ACC112 (cell line): ENCODE results near the gene TNFRSF21.
"Not testable (repeated sequence)": the region's sequence is repeated elsewhere in the genome, so short reads cannot be mapped to it uniquely, and the experiment has no call there.

ENCODE experiments used
- H2AFZ ChIP-seq: fragments of 200-600 bp; sonication (generic); one replicate; pipeline ENCODE4 v1.6.0; 2017; ENCODE audit warnings: antibody characterized with exemption, low read length; ENCODE audit not compliant: unreplicated experiment
- H3K27ac ChIP-seq: fragments of 200-600 bp; sonication (generic); 2 replicates; pipeline ENCODE4 v1.5.1; 2014; ENCODE audit warnings: low read depth, mild to moderate bottlenecking, antibody characterized with exemption, low read length, moderate library complexity
- H3K27me3 ChIP-seq: fragments of 200-600 bp; sonication (generic); 2 replicates; pipeline ENCODE4 v1.6.1; 2014; ENCODE audit warnings: mild to moderate bottlenecking, antibody characterized with exemption, low read length, moderate library complexity, mixed read lengths; ENCODE audit not compliant: insufficient read depth
- H3K36me3 ChIP-seq: fragments of 200-600 bp; sonication (generic); 2 replicates; pipeline ENCODE4 v1.6.1; 2016; ENCODE audit warnings: mild to moderate bottlenecking, antibody characterized with exemption, low read length, moderate library complexity, mixed read lengths; ENCODE audit not compliant: insufficient read depth
- H3K4me1 ChIP-seq: fragments of 200-600 bp; sonication (generic); one replicate; pipeline ENCODE4 v1.6.1; 2016; ENCODE audit warnings: low read length, mixed read lengths; ENCODE audit not compliant: insufficient read depth, unreplicated experiment, control insufficient read depth
- H3K4me3 ChIP-seq: fragments of 200-600 bp; sonication (generic); 2 replicates; pipeline ENCODE4 v1.5.1; 2014; ENCODE audit warnings: mild to moderate bottlenecking, low read depth, low read length
- H3K79me2 ChIP-seq: fragments of 200-600 bp; sonication (generic); one replicate; pipeline ENCODE4 v1.6.0; 2016; ENCODE audit warnings: low read length; ENCODE audit not compliant: control insufficient read depth, unreplicated experiment, insufficient read depth

Gene TNFRSF21

GRCh38 chr6:47348316-47348863 lies 38.7 kb upstream of the TNFRSF21 start:
- Histone ChIP-seq H3K4me3 (no peak overlapping the region), H3K27ac (no peak overlapping the region), H3K36me3 (no peaks in the 10 kb centered on the region), H3K79me2 (no peaks in the 10 kb centered on the region), H3K27me3 (peaks cover 36% of the 10 kb centered on the region), H3K4me1 (no peaks in the 10 kb centered on the region), H2AFZ (no peak overlapping the region)

GRCh38 chr6:47345761-47346160 lies 36.1 kb upstream of the TNFRSF21 start:
- Histone ChIP-seq H3K27ac (no peak overlapping the region), H3K36me3 (no peaks in the 10 kb centered on the region), H3K27me3 (peaks cover 32% of the 10 kb centered on the region), H3K4me1 (no peaks in the 10 kb centered on the region), H3K4me3 (no peak overlapping the region), H3K79me2 (no peaks in the 10 kb centered on the region), H2AFZ (no peak overlapping the region)

- no peaks in the 10 kb centered on the region for H3K36me3 ChIP-seq
- H3K27me3 ChIP-seq: peaks cover 29% of the 10 kb centered on the region
- H3K4me3 ChIP-seq: no peak overlapping the region
- H3K4me1 ChIP-seq: no peaks in the 10 kb centered on the region
- no peak overlapping the region for H3K27ac ChIP-seq
- H2AFZ ChIP-seq: no peak overlapping the region
- no peaks in the 10 kb centered on the region for H3K79me2 ChIP-seq
These were observed 34.3 kb upstream of the TNFRSF21 start for GRCh38 chr6:47344022-47344421.

GRCh38 chr6:47343600-47343999 lies 33.9 kb upstream of the TNFRSF21 start:
- Histone ChIP-seq H3K27ac (no peak overlapping the region), H2AFZ (no peak overlapping the region), H3K4me3 (no peak overlapping the region), H3K79me2 (no peaks in the 10 kb centered on the region), H3K36me3 (no peaks in the 10 kb centered on the region), H3K27me3 (peaks cover 29% of the 10 kb centered on the region), H3K4me1 (no peaks in the 10 kb centered on the region)

- no peaks in the 10 kb centered on the region for H3K79me2 ChIP-seq
- H2AFZ ChIP-seq: no peak overlapping the region
- peaks cover 30% of the 10 kb centered on the region for H3K27me3 ChIP-seq
- no peaks in the 10 kb centered on the region for H3K36me3 ChIP-seq
- no peak overlapping the region for H3K27ac ChIP-seq
- no peak overlapping the region for H3K4me3 ChIP-seq
- no peaks in the 10 kb centered on the region for H3K4me1 ChIP-seq
These were observed 33.1 kb upstream of the TNFRSF21 start for GRCh38 chr6:47342824-47343223.

DNA sequence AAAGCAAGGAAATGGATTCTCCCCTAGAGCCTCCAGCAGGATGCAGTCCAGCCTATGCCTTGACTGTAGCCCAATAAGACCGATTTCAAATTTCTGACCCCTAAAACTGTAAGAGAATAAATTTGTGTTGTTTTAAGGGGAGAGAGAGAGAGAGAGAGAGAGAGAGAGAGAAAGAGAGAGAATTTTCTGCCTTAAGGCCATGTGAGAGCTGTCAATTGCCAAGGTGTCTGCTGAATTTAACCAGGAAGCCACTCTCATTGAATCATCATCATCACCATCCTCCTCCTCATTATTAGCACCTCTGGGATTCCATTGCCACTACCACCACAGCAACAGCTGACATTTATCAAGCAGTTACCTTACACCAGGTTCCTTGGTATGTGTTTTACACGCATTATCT lies 27.8 kb upstream of the TNFRSF21 start:
- H3K36me3 ChIP-seq: no peaks in the 10 kb centered on the region
- H3K4me1 ChIP-seq: no peaks in the 10 kb centered on the region
- H3K4me3 ChIP-seq: no peak overlapping the region
- peaks cover 30% of the 10 kb centered on the region for H3K27me3 ChIP-seq
- H3K79me2 ChIP-seq: no peaks in the 10 kb centered on the region
- no peak overlapping the region for H2AFZ ChIP-seq
- H3K27ac ChIP-seq: no peak overlapping the region

- no peaks in the 10 kb centered on the region for H3K79me2 ChIP-seq
- no peaks in the 10 kb centered on the region for H3K36me3 ChIP-seq
- H3K4me3 ChIP-seq: no peak overlapping the region
- no peak overlapping the region for H2AFZ ChIP-seq
- H3K27ac ChIP-seq: no peak overlapping the region
- H3K4me1 ChIP-seq: no peaks in the 10 kb centered on the region
- peaks cover 30% of the 10 kb centered on the region for H3K27me3 ChIP-seq
These were observed 26.6 kb upstream of the TNFRSF21 start for GRCh38 chr6:47336334-47336733.

GRCh38 chr6:47335466-47335865 lies 25.8 kb upstream of the TNFRSF21 start:
- H2AFZ ChIP-seq: no peak overlapping the region
- H3K27ac ChIP-seq: no peak overlapping the region
- no peaks in the 10 kb centered on the region for H3K79me2 ChIP-seq
- H3K4me3 ChIP-seq: no peak overlapping the region
- H3K36me3 ChIP-seq: no peaks in the 10 kb centered on the region
- peaks cover 30% of the 10 kb centered on the region for H3K27me3 ChIP-seq
- no peaks in the 10 kb centered on the region for H3K4me1 ChIP-seq

DNA sequence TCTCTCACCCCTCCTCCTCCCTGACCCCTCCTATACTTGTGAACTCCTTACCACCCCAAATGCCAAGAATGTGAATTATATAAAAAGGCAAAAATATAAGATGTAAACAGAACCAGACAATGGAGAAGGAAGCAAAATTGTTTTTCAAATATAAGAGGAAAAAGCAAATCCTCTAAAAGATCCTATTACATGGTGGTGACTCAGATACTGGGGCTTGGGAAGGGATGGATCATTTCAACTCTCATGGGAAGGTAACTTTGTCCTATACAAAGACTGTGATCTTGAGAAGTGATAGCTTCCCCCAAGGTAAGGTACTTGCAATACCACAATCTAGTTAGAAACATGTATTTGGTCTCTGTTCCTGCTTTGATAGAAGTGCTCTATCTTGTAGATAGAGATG lies 24.6 kb upstream of the TNFRSF21 start:
- no peak overlapping the region for H3K4me3 ChIP-seq
- no peak overlapping the region for H3K27ac ChIP-seq

GRCh38 chr6:47328606-47329005 lies 18.9 kb upstream of the TNFRSF21 start:
- not testable (repeated sequence) for H3K79me2 ChIP-seq, H3K27ac ChIP-seq, H2AFZ ChIP-seq, H3K36me3 ChIP-seq, H3K4me3 ChIP-seq, H3K4me1 ChIP-seq
- peaks cover 13% of the 10 kb centered on the region for H3K27me3 ChIP-seq

More for the DNA sequence above, 24.6 kb upstream of the TNFRSF21 start:
- H3K4me1 ChIP-seq: no peaks in the 10 kb centered on the region
- no peaks in the 10 kb centered on the region for H3K79me2 ChIP-seq
- H3K27me3 ChIP-seq: peaks cover 30% of the 10 kb centered on the region
- no peak overlapping the region for H2AFZ ChIP-seq
- no peaks in the 10 kb centered on the region for H3K36me3 ChIP-seq

DNA sequence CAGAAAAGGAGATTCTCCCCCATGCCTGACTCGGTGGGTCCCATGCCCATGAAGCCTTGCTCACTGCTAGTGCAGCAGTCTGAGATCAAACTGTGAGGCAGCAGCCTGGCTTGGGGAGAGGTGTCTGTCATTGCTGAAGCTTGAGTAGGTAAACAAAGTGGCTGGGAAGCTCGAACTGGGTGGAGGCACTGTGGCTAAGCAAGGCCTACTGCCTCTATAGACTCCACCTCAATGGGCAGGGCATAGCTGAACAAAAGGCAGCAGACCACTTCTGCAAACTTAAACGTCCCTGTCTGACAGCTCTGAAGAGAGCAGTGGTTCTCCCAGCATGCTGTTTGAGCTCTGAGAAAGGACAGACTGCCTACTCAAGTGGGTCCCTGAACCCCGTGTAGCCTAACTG lies 18.4 kb upstream of the TNFRSF21 start:
- H3K27ac ChIP-seq: not testable (repeated sequence)
- H3K27me3 ChIP-seq: peaks cover 17% of the 10 kb centered on the region

More for the DNA sequence above, 18.4 kb upstream of the TNFRSF21 start:
- not testable (repeated sequence) for H3K4me1 ChIP-seq, H2AFZ ChIP-seq, H3K36me3 ChIP-seq, H3K79me2 ChIP-seq, H3K4me3 ChIP-seq
